Uterus (tissue), 4 donors: ENCODE results near the gene CFDP1. TPM values are rescaled to one million over a fixed set of nuclear protein-coding genes. Genes with fewer than 3 reads are reported as not detected.
"Not testable (repeated sequence)": the region's sequence is repeated elsewhere in the genome, so short reads cannot be mapped to it uniquely, and the experiment has no call there.

Source experiments
- DNase-seq, 2 donors: peaks; one replicate each; pipeline ENCODE4 v3.0.0-alpha.2; 2019 to 2020
- H3K27ac ChIP-seq, 2 donors: fragments of 200-600 bp; sonication (generic); 1 replicate in 1 of 2; 2 replicates in 1 of 2; pipeline ENCODE4 v1.5.1; 2016 to 2018
- H3K27me3 ChIP-seq, 2 donors: fragments of 200-600 bp; sonication (generic); one replicate each; pipeline ENCODE4 v1.5.1; 2018 to 2019; ENCODE audit warnings: control low read depth in 1 of 2
- H3K36me3 ChIP-seq, 2 donors: fragments of 200-600 bp; sonication (generic); one replicate each; pipeline ENCODE4 v1.5.1; 2019; ENCODE audit warnings: control low read depth in 1 of 2
- H3K4me1 ChIP-seq, 2 donors: fragments of 200-600 bp; sonication (generic); one replicate each; pipeline ENCODE4 v1.5.1; 2018 to 2019; ENCODE audit warnings: control low read depth in 1 of 2
- H3K4me3 ChIP-seq, 2 donors: fragments of 200-600 bp; sonication (generic); 1 replicate in 1 of 2; 2 replicates in 1 of 2; pipeline ENCODE4 v1.5.1; 2018 to 2019; ENCODE audit warnings: mild to moderate bottlenecking in 1 of 2
- H3K9me3 ChIP-seq, 2 donors: fragments of 200-600 bp; sonication (generic); one replicate each; pipeline ENCODE4 v1.5.1; 2019; ENCODE audit warnings: control low read depth in 1 of 2
- CTCF ChIP-seq, 4 experiments: fragments of 200-600 bp in 2 of 4; fragments of 450-650 bp in 2 of 4; sonication (generic) in 2 of 4; IDR thresholded peaks; one replicate each; pipeline ENCODE4 v1.5.1; 2016 to 2019; ENCODE audit warnings: antibody characterized with exemption in 4 of 4, mild to moderate bottlenecking in 2 of 4, moderate library complexity in 1 of 4
- POLR2A ChIP-seq, 2 donors: fragments of 450-650 bp; IDR thresholded peaks; one replicate each; pipeline ENCODE4 v1.6.1; 2016; ENCODE audit warnings: antibody characterized with exemption in 2 of 2, mild to moderate bottlenecking in 1 of 2, moderate library complexity in 1 of 2
- intact Hi-C: fragments of 100-400 bp; cut with DNase I; formaldehyde crosslinking; loops from one replicate; pipeline ENCODE4 v1.15.1; 2023; ENCODE audit warnings: low total_unique reads
- total RNA-seq, 4 donors: library from RNA; depleted of rRNA in 3 of 4; stranded (reverse); fragments of >200 nt in 3 of 4; gene quantifications; one replicate each; pipeline versions ENCODE4 v1.1.0 to v1.2.4, GENCODE V29; 2014 to 2023
- donor health status: DM: yes; HTN: yes; CAD: no.

The CFDP1 gene
- total RNA-seq, 4 donors from 2014 or later, result 22.3 to 90.8 (median 73.4) TPM

GRCh38 chr16:75458029-75458428, 24.7 kb upstream of the CFDP1 start:
- H3K4me1 ChIP-seq, result no peaks in the 10 kb centered on the region
- H3K27ac ChIP-seq, result no peak overlapping the region
- intact Hi-C loops, result no loop called here
- no peak for DNase-seq
- no peaks in the 10 kb centered on the region for H3K27me3 ChIP-seq
- no peaks in the 10 kb centered on the region for H3K36me3 ChIP-seq
- H3K9me3 ChIP-seq, result no peaks in the 10 kb centered on the region
- H3K4me3 ChIP-seq, result no peak overlapping the region
- TF ChIP-seq CTCF (IDR thresholded peaks at IDR 0.05) (no peak), POLR2A (IDR thresholded peaks at IDR 0.05) (no peak)

- Histone ChIP-seq H3K4me3 (no peak overlapping the region), H3K27ac (no peak overlapping the region), H3K27me3 (no peaks in the 10 kb centered on the region), H3K4me1 (no peaks in the 10 kb centered on the region), H3K36me3 (no peaks in the 10 kb centered on the region), H3K9me3 (no peaks in the 10 kb centered on the region)
- no peak for TF ChIP-seq CTCF (IDR thresholded peaks at IDR 0.05)
- TF ChIP-seq POLR2A (IDR thresholded peaks at IDR 0.05), result no peak
- intact Hi-C loops, result no loop called here
- no peak for DNase-seq
Measured at GRCh38 chr16:75457485-75458021, 24.2 kb upstream of the CFDP1 start.

- Histone ChIP-seq H3K27me3 (no peaks in the 10 kb centered on the region), H3K36me3 (no peaks in the 10 kb centered on the region), H3K4me3 (no peak overlapping the region), H3K4me1 (no peaks in the 10 kb centered on the region), H3K27ac (no peak overlapping the region), H3K9me3 (no peaks in the 10 kb centered on the region)
- intact Hi-C loops, result no loop called here
- DNase-seq, result no peak
- TF ChIP-seq POLR2A (IDR thresholded peaks at IDR 0.05) (no peak), CTCF (IDR thresholded peaks at IDR 0.05) (no peak)
Measured at GRCh38 chr16:75456971-75457370, 23.7 kb upstream of the CFDP1 start.

- H3K27me3 ChIP-seq, intact Hi-C loops, H3K27ac ChIP-seq, H3K9me3 ChIP-seq, H3K36me3 ChIP-seq, H3K4me3 ChIP-seq, H3K4me1 ChIP-seq, DNase-seq: not testable (repeated sequence)
Measured at GRCh38 chr16:75456486-75456885, 23.2 kb upstream of the CFDP1 start.

- H3K36me3 ChIP-seq, result no peaks in the 10 kb centered on the region
- TF ChIP-seq POLR2A (IDR thresholded peaks at IDR 0.05), result no peak
- no peak for TF ChIP-seq CTCF (IDR thresholded peaks at IDR 0.05)
- intact Hi-C loops, result no loop called here
- H3K4me3 ChIP-seq, result no peak overlapping the region
- no peaks in the 10 kb centered on the region for H3K4me1 ChIP-seq
- H3K27me3 ChIP-seq, result no peaks in the 10 kb centered on the region
- H3K27ac ChIP-seq, result no peak overlapping the region
- no peaks in the 10 kb centered on the region for H3K9me3 ChIP-seq
- DNase-seq, result no peak
Measured at GRCh38 chr16:75455677-75456076, 22.4 kb upstream of the CFDP1 start.
